HFF-Myc (cell line): ENCODE measurements around the gene MSH4.
A peak's percentile ranks its signal among the peaks of the same experiment; 100 is the strongest.

Experiments
- DNase-seq: peaks from one replicate; pipeline ENCODE4 v3.0.0-alpha.2; 2011; ENCODE audit warnings: low read depth; ENCODE audit errors: extremely low read depth
- H3K4me3 ChIP-seq: replicated peaks from 2 replicates; pipeline ENCODE4 v1.5.1; 2011; ENCODE audit warnings: low read depth, mild to moderate bottlenecking, control low read depth, low read length
- CTCF ChIP-seq: IDR thresholded peaks from 2 replicates; pipeline ENCODE4 v1.5.1; 2012; ENCODE audit warnings: mild to moderate bottlenecking, low read depth, low read length, control low read depth; ENCODE audit errors: missing control alignments

Gene MSH4

DNA sequence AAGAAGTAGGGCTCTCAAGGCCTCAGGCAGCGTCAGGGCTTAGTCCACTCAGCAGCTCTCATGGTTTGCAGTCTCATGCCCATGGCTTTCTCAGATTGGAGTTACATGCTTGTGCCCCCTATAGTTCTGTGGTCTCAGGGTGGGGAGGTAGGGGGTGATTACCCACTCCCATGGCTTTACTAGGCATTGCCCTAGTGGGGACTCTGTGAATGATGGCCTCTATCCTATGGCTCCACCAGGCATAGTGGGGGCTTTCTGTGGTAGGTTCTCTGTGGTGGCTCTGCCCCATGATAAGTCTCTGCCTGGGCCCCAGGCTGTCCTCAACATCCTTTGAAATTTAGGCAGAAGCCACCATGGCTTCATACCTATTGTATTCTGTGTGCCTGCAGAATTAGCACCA, 48.9 kb downstream of the MSH4 start:
- no peak for TF ChIP-seq CTCF
- no peak for DNase-seq
- no peak overlapping the region for H3K4me3 ChIP-seq

- no peak for TF ChIP-seq CTCF
- H3K4me3 ChIP-seq = no peak overlapping the region
- peak; percentile 7 for DNase-seq
These were observed 58.3 kb downstream of the MSH4 start for GRCh38 chr1:75855010-75855409.

DNA sequence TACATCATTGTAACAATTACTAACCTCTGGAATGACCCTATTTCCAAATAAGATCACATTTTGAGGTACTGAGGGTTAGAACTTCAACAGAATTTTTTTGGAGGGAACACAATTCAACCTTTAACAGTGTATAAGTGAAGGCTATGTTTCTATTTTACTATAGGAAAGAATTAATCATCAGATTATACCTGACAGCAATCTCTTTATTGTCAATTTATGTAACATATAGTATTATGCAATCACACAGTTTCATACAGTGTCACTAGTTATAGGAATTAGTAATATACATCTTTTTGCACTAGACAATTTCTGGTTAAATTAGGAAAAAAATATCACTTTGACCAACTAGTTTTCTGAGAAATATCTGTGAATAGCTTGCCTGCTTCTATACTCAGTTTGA, 59.1 kb downstream of the MSH4 start:
- TF ChIP-seq CTCF = no peak
- no peak for DNase-seq
- H3K4me3 ChIP-seq = no peak overlapping the region

- no peak overlapping the region for H3K4me3 ChIP-seq
- no peak for DNase-seq
- no peak for TF ChIP-seq CTCF
These were observed 65.1 kb downstream of the MSH4 start for GRCh38 chr1:75861831-75862230.

DNA sequence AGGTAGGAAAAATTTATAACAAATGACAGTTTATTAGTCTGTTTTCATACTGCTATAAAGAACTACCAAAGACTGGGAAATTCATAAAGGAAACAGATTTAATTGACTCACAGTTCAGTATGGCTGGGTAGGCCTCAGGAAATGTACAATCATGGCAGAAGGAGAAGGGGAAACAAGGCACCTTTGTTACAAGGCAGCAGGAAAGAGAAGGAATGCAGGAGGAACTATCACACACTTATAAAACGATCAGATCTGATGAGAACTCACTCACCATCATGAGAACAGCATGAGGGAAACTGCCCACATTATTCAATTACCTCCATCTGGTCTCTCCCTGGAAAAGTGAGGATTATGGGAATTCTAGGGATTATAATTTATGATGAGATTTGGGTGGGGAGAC, 74.3 kb downstream of the MSH4 start:
- no peak for DNase-seq
- TF ChIP-seq CTCF = no peak

GRCh38 chr1:75879985-75880384, 83.3 kb downstream of the MSH4 start:
- no peak overlapping the region for H3K4me3 ChIP-seq
- no peak for DNase-seq
- TF ChIP-seq CTCF = no peak

More for the DNA sequence above, 74.3 kb downstream of the MSH4 start:
- H3K4me3 ChIP-seq = no peak overlapping the region

DNA sequence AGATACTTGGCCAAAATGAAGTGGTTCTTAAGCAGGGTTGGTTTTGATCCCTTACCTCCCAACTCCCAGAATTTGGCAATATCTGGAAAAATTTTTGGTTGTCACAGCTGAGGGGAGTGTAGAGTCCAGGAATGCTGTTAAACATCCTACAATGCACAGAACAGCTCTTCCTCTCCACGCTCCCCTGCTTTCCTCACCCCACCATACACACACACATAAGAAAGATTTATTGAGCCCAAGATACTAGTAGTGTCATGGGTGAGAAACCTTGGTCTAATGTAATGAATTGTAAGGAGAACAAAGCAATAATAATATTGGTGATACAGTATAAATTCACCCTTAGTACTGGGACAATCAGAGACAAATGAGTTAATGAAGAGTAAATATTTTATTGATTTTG, 87.8 kb downstream of the MSH4 start:
- DNase-seq = no peak
- H3K4me3 ChIP-seq = no peak overlapping the region
- TF ChIP-seq CTCF = no peak
